ENCODE data around the gene HSH2D. TPM values are rescaled to one million over a fixed set of nuclear protein-coding genes. Genes with fewer than 3 reads are reported as not detected.
"Not testable (repeated sequence)": the region's sequence is repeated elsewhere in the genome, so short reads cannot be mapped to it uniquely, and the experiment has no call there.

Gene HSH2D
- total RNA-seq, 2 donors from 2014 or later = 32.7 to 39.3 TPM

- Mint-ChIP-seq H3K36me3 (ENCODE audit: low read depth) (peaks cover 34% of the 10 kb centered on the region), H3K27ac (no peak overlapping the region), H3K27me3 (no peaks in the 10 kb centered on the region), H3K4me1 (peaks cover 25% of the 10 kb centered on the region), H3K9me3 (no peaks in the 10 kb centered on the region), H3K4me3 (no peak overlapping the region)
- ATAC-seq (replicated peaks) = no peak
These were observed 16.2 kb downstream of the HSH2D start for GRCh38 chr19:16159655-16160054.

GRCh38 chr19:16160445-16160942 lies 17.0 kb downstream of the HSH2D start:
- Mint-ChIP-seq H3K4me3 (peak overlapping the region; percentile 66), H3K9me3 (no peaks in the 10 kb centered on the region), H3K4me1 (peaks cover 17% of the 10 kb centered on the region), H3K36me3 (ENCODE audit: low read depth) (peaks cover 26% of the 10 kb centered on the region), H3K27ac (peak overlapping the region; percentile 90), H3K27me3 (no peaks in the 10 kb centered on the region)
- peak; percentile 25 for ATAC-seq (replicated peaks)

DNA sequence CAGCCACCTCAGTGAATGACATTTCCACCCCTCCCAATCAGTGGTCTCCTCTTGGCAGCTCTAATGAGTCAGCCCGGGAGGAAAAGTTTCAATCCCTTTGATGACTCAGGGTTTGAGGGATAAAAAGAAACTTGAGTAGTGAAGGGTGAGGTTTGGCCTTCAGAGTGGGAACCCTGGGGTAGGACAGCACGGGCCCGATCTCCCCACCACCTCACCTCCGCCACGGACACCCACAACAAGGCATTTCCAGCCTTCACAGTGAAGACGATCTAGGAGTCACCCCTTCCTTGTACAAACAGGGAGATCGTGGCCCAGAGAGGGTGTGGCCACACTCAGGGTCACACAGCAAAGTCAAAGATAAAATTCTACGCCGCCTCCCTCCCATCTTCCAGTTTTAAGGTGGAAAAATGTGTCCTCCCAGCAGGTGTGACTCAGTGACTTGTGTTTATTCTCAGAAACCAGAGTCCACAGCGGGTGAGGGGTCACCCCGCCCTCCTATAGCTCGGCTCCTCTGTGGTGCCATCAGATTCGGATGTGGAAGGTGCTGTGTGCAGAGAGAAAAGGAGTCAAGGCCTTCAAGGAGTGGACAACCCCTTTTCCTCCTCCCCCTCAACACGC lies 17.6 kb downstream of the HSH2D start:
- ATAC-seq (replicated peaks) = peak; percentile 87
- Mint-ChIP-seq H3K4me1 (peaks cover 17% of the 10 kb centered on the region), H3K4me3 (peak overlapping the region; percentile 66), H3K9me3 (no peaks in the 10 kb centered on the region), H3K36me3 (ENCODE audit: low read depth) (peaks cover 20% of the 10 kb centered on the region), H3K27me3 (no peaks in the 10 kb centered on the region), H3K27ac (peak overlapping the region; percentile 90)

DNA sequence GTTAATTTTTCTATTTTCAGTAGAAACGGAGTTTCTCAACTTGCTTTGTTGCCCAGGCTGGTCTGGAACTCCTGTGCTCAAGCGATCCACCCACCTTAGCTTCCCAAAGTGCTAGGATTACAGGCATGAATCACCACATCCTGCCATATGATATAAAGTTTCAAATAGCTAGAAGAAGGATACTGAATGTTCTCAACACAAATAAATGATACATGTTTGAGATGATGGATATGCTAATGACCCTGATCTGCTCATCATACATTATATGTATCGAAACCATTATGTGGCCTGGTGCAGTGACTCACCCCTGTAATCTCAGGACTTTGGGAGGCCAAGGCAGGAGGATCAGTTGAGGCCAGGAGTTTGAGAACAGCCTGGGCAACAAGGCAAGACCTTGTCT lies 18.4 kb downstream of the HSH2D start:
- H3K4me1 Mint-ChIP-seq = peaks cover 17% of the 10 kb centered on the region
- peak overlapping the region; percentile 90 for H3K27ac Mint-ChIP-seq
- H3K36me3 Mint-ChIP-seq (ENCODE audit: low read depth) = peaks cover 12% of the 10 kb centered on the region
- peak overlapping the region; percentile 66 for H3K4me3 Mint-ChIP-seq
- no peaks in the 10 kb centered on the region for H3K9me3 Mint-ChIP-seq
- H3K27me3 Mint-ChIP-seq = no peaks in the 10 kb centered on the region
- ATAC-seq (replicated peaks) = peak; percentile 46

- H3K36me3 Mint-ChIP-seq (ENCODE audit: low read depth) = no peaks in the 10 kb centered on the region
- no peak overlapping the region for H3K27ac Mint-ChIP-seq
- no peak overlapping the region for H3K4me3 Mint-ChIP-seq
- no peaks in the 10 kb centered on the region for H3K27me3 Mint-ChIP-seq
- no peaks in the 10 kb centered on the region for H3K9me3 Mint-ChIP-seq
- peaks cover 17% of the 10 kb centered on the region for H3K4me1 Mint-ChIP-seq
- ATAC-seq (replicated peaks) = no peak
These were observed 20.9 kb downstream of the HSH2D start for GRCh38 chr19:16164222-16164890.

GRCh38 chr19:16166417-16166816 lies 22.9 kb downstream of the HSH2D start:
- ATAC-seq (replicated peaks) = no peak
- no peaks in the 10 kb centered on the region for H3K27me3 Mint-ChIP-seq
- H3K4me3 Mint-ChIP-seq = no peak overlapping the region
- no peaks in the 10 kb centered on the region for H3K9me3 Mint-ChIP-seq
- H3K36me3 Mint-ChIP-seq (ENCODE audit: low read depth) = no peaks in the 10 kb centered on the region
- no peak overlapping the region for H3K27ac Mint-ChIP-seq
- peaks cover 5% of the 10 kb centered on the region for H3K4me1 Mint-ChIP-seq

DNA sequence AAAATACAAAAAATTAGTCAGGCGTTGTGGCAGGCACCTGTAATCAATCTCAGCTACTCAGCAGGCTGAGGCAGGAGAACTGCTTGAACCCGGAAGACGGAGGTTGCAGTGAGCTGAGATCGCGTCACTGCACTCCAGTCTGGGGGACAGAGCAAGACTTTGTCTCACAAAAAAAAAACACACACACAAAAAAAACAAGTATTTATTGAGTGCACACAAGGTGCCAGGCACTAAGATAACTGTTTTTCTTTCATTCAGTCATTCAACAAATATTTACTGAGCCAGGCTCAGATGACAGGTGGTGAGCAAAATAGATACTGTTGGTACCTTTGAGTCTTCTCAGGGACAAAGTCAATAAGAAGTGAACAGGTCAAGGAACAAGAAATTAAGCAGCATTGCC lies 23.6 kb downstream of the HSH2D start:
- Mint-ChIP-seq H3K4me3 (no peak overlapping the region), H3K36me3 (ENCODE audit: low read depth) (no peaks in the 10 kb centered on the region), H3K9me3 (no peaks in the 10 kb centered on the region), H3K27ac (no peak overlapping the region), H3K27me3 (no peaks in the 10 kb centered on the region), H3K4me1 (no peaks in the 10 kb centered on the region)
- ATAC-seq (replicated peaks) = no peak

GRCh38 chr19:16168465-16169081 lies 25.1 kb downstream of the HSH2D start:
- Mint-ChIP-seq H3K4me1 (no peaks in the 10 kb centered on the region), H3K9me3 (no peaks in the 10 kb centered on the region), H3K4me3 (no peak overlapping the region), H3K36me3 (ENCODE audit: low read depth) (no peaks in the 10 kb centered on the region), H3K27me3 (no peaks in the 10 kb centered on the region), H3K27ac (no peak overlapping the region)
- peak; percentile 59 for ATAC-seq (replicated peaks)

- Mint-ChIP-seq H3K9me3 (no peaks in the 10 kb centered on the region), H3K4me3 (no peak overlapping the region), H3K36me3 (ENCODE audit: low read depth) (no peaks in the 10 kb centered on the region), H3K27ac (no peak overlapping the region), H3K27me3 (no peaks in the 10 kb centered on the region), H3K4me1 (no peaks in the 10 kb centered on the region)
- ATAC-seq (replicated peaks) = no peak
These were observed 26.6 kb downstream of the HSH2D start for GRCh38 chr19:16170134-16170533.

GRCh38 chr19:16175954-16176353 lies 32.5 kb downstream of the HSH2D start:
- H3K27me3 Mint-ChIP-seq = no peaks in the 10 kb centered on the region
- no peak for ATAC-seq (replicated peaks)
- no peak overlapping the region for H3K4me3 Mint-ChIP-seq
- no peaks in the 10 kb centered on the region for H3K9me3 Mint-ChIP-seq
- H3K36me3 Mint-ChIP-seq (ENCODE audit: low read depth) = no peaks in the 10 kb centered on the region
- no peaks in the 10 kb centered on the region for H3K4me1 Mint-ChIP-seq
- H3K27ac Mint-ChIP-seq = no peak overlapping the region

- not testable (repeated sequence) for H3K9me3 Mint-ChIP-seq; H3K27me3 Mint-ChIP-seq; H3K36me3 Mint-ChIP-seq (ENCODE audit: low read depth); H3K4me3 Mint-ChIP-seq; H3K27ac Mint-ChIP-seq; ATAC-seq (replicated peaks); H3K4me1 Mint-ChIP-seq
These were observed 35.4 kb downstream of the HSH2D start for GRCh38 chr19:16178866-16179265.

DNA sequence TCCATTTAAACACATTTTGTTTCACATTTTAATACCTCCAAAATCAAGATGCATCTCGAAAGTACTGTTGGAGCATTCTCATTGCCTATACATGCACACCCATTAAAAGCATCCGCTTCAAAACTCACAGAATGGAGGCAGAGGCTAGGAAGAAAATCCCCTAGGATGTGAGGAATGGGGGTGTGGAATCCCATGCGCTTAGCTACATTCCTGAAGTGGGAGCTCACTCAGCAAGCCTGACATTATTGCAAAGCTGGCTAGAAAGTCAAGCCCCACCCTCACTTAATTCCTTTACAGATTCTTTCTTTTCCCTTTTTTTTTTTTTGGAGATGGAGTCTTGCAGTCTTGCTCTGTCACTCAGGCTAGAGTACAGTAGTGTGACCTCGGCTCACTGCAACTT lies 37.1 kb downstream of the HSH2D start:
- no peak overlapping the region for H3K4me3 Mint-ChIP-seq
- no peaks in the 10 kb centered on the region for H3K27me3 Mint-ChIP-seq
- no peak overlapping the region for H3K27ac Mint-ChIP-seq
- ATAC-seq (replicated peaks) = no peak
- H3K4me1 Mint-ChIP-seq = no peaks in the 10 kb centered on the region
- H3K36me3 Mint-ChIP-seq (ENCODE audit: low read depth) = peaks cover 7% of the 10 kb centered on the region
- H3K9me3 Mint-ChIP-seq = no peaks in the 10 kb centered on the region

GRCh38 chr19:16184665-16185122 lies 41.2 kb downstream of the HSH2D start:
- Mint-ChIP-seq H3K9me3 (no peaks in the 10 kb centered on the region), H3K27ac (peak overlapping the region; percentile 98), H3K4me3 (peak overlapping the region; percentile 96), H3K4me1 (peaks cover 13% of the 10 kb centered on the region), H3K27me3 (no peaks in the 10 kb centered on the region), H3K36me3 (ENCODE audit: low read depth) (peaks cover 39% of the 10 kb centered on the region)
- no peak for ATAC-seq (replicated peaks)

DNA sequence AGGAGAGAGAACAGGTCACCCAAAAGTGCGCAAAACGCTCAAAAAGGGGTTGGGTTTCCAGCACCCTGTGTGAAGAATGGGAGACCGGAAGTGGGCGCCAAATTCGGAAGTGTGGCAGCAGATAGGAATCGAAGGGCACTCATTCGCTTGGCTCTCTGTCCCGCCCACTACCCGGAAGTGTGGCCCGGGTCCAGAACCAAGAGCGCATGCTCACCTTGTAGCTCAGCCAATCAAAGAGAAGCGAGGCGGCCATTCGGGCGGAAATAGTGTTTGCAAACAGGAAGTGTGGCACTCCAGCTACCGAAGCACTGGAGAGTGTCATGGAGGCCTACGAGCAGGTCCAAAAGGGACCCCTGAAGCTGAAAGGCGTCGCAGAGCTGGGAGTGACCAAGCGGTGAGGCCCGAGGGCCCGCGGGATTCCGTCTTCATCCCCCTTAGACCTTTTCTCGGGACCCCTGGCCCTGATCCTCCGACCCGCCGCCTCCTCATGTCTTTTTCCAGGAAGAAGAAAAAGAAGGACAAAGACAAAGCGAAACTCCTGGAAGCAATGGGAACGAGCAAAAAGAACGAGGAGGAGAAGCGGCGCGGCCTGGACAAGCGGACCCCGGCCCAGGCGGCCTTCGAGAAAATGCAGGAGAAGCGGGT lies 41.8 kb downstream of the HSH2D start, which contains the start of gene FAM32A:
FAM32A (plus strand) TSS at position 288 of the 645 bp plus-strand sequence; CDS start at position 321, 33 bp downstream.
- no peaks in the 10 kb centered on the region for H3K9me3 Mint-ChIP-seq
- H3K4me1 Mint-ChIP-seq = peaks cover 13% of the 10 kb centered on the region
- no peaks in the 10 kb centered on the region for H3K27me3 Mint-ChIP-seq
- H3K36me3 Mint-ChIP-seq (ENCODE audit: low read depth) = peaks cover 45% of the 10 kb centered on the region
- peak within 1 kb of the TSS; percentile 98 for H3K27ac Mint-ChIP-seq
- peak within 1 kb of the TSS; percentile 96 for H3K4me3 Mint-ChIP-seq
- peak; percentile 98 for ATAC-seq (replicated peaks)
